Measurements from ENCODE around the gene PMS1. TPM values are rescaled to one million over a fixed set of nuclear protein-coding genes. Genes with fewer than 3 reads are reported as not detected.
"Not testable (repeated sequence)": the region's sequence is repeated elsewhere in the genome, so short reads cannot be mapped to it uniquely, and the experiment has no call there.

Gene PMS1
- polyA plus RNA-seq, 5 donors = 39.0 to 61.0 (median 44.8) TPM

DNA sequence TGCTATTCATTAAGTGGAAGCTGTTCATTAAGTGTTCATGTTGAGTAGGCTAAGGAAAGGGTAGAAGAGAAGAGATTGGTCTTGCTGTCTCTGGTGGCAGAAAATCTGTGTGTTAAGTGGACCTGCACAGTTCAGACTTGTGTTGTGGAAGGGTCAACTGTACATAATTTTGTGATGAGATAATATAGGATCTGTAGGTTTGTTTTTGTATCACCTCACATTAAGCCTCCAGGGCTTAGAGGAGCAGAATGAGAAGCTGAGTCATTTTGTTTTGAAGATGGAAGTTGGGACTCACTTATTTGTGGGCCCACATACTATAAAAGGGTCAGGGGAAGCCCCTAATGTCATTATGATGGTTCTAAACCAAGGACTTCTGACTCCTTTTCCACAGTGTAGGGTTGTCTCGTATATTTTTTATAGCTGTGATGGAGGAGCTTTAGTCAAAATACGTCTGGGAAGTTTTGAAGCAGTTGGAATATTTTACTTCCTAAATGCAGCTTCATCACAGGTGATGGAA lies 18.2 kb downstream of the PMS1 start:
- DNase-seq = no peak

DNA sequence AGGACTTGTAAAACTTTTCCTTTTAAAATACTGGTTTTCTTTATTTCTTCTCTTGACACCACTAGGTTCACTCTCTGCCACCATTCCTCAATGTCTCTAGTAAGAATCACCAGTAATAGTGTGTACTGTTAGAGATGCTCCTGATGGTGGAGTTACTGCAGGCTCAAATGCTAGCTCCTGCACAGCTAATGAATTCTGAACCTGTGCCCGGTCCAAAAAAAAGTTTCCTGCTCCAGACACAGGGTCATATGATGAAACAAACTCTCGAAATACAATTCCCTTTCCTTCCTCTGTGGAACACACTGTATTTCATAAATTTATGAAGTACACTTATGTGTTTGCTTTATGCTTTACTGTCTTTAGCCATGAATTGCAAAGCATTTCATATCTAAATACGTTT lies 19.2 kb downstream of the PMS1 start:
- DNase-seq = no peak

DNA sequence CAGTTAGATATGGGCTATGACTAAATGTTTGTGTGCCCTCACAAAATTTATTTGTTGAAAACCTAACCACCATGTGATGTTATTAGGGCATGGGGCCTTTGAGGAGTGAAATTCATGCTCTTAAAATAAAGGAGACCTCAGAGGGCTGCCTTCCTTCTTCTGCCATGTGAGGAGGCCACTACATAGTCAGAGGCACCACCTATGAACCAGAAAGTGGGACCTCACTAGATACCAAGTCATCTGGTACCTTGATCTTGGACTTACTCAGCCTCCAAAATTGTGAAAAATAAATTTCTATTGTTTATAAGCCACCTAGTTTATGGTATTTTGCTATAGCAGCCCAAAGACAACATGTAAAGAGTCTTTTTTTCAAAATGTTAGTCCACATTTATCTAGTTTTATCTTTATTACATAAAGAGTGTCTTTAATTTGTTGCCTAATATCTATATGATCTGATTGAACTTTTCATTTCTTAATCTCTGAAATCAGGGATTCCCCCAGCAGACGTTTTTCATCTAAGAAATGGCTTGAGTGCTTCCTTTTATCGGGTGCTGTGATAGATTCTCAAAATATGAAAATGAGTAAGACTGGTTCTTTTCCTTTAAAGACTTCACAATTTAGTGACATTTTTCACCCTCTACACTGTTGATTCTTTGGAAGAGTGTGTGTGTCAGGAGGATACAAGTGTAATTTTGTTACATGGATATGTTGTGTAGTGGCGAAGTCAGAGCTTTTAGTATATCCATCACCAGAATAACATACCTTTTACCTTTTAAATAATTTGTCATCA lies 34.2 kb downstream of the PMS1 start:
- no peak for DNase-seq

DNA sequence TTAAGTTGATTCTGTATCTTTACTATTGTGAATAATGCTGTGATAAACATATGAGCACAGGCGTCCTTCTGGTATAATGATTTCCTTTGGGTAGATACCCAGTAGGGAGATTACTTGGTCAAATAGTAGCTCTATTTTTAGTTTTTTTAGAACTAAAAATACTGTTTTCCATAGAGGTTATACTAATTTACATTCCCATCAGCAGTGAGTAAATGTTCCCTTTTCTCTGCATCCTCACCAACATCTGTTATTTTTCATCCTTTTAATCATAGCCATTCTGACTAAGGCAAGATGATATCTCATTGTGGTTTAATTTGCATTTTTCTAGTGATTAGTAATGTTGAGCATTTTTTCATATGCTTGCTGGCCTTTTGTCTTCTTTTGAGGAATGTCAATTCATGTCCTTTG lies 35.1 kb downstream of the PMS1 start:
- no peak for DNase-seq

DNA sequence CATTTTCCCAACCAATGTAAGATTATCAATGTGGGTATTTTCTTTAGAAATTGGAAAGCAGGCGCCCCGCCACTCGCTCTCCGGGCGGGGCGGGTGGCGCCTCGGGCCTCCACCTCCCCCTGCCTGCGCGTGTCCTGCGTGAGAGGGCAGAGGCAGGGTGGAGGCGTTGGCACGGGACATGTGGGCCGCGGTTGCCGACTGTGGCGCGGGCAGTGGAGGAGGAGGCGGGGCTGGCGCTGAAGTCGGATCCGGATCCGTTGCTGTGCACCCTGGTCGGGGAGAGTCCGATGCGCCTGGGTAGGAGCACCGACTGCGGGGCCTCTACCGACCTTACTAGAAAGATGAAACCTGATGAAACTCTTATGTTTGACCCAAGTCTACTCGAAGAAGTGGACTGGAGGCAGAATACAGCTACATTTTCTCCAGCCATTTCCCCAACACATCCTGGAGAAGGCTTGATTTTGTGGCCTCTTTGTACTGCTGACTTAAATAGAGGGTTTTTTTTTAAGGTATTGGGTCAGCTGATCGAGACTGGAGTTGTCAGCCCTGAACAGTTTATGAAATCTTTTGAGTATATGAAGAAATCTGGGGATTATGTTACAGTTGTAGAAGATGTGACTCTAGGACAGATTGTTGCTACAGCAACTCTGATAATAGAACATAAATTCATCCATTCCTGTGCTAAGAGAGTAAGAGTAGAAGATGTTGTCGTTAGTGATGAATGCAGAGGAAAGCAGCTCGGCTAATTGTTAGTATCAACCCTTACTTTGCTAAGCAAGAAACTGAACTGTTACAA lies 37.9 kb downstream of the PMS1 start:
- DNase-seq = no peak

DNA sequence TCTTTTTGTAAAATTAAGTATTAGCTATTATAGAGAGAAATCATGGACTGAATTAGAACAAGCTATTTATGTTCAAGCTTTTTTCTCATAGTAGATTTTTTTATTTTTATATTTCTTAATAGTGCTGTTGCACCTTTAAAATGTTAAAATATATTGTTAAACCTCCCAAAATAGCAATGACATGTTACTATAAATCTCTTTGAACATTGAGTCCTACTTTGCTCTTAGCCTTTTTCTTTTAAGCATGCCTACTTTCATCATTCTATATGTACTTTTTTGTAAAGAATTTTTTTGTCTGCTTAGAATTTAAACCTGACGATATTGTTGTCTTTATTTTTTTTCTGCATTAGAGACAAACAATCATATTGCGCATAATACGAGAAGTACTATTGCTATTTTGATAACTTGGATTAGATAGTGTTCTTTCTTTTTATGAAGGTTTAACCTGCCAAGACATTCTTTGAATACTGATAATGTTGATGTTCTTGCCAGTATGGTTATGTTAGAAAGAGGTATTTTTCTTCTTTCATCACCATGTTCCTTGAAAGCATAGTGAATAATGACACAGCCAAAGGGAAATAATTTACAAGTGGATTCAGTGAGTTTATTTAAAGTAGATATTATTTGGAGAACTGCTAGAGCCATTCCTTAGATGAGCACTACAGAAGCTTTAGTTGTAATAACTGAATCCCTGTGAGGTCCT lies 40.6 kb downstream of the PMS1 start:
- DNase-seq = no peak

DNA sequence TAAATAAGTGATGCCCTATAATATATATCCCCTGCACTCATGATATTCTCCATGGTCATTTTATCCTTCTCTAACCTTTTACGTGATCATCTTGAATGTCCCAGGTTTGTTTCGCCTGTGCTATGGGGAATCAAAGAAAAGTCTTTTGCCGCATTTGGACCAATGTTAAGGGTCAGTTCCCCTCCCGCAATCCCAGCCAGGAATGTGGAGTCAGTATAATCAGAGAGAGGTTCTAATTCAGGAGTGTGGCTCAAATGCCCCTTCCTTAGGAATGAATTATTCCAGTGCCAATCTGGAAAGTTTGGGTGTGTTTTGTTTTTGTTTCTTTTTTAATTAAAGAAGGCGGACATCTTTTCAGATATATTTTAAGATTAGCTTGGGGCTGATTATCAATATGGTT lies 41.8 kb downstream of the PMS1 start:
- no peak for DNase-seq

DNA sequence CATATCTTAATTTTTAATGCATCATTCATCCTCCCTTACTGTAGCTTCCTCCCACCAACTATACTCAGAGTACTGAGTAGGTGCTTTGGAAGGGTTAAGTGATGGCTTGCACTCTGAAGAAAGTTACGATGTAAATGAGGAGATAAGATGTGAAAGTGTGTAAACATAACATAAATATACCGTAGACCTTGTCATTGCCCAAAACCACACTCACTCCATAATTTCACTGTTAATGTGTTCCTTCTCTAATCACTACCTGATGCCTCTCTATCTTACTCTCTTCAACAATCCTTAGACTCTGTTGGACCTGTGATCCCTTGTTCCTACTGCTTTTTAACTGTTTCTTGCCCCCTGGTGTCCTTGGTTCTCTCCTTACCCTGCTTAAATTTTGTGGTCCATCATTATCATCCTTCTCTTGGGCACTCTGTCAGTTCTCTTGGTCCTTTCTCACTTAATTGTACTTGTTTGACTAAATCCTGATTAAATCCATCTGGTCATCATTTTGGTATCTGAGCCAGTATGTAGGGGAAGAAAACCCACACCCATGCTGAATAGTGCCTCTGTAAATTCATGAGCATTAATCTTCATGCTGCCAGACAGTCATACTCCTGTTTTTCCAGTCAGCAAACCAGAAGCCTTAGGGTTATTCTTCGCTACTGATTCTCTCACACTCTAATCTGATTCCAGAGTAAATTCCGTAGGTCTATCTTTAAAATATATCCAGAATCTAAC lies 45.0 kb downstream of the PMS1 start:
- DNase-seq = no peak

DNA sequence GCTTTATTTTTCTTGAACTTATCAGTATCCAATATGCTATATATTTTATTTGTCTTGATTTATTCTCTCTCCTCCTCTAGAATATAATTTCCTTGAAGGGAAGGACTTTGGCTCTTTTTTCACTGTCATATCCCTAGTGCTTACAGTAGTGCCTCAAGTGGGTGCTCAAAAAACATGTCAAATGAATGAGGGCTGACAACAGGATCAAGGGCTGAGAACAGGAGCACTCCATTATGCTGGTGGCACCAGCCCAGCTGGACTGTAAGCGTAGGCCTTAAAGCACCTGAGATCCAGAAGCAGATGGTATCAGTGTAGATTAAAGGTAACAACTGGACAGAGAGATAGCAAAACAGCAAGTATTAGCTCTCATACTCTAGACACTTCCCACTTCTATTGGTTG lies 46.3 kb downstream of the PMS1 start:
- DNase-seq = no peak

DNA sequence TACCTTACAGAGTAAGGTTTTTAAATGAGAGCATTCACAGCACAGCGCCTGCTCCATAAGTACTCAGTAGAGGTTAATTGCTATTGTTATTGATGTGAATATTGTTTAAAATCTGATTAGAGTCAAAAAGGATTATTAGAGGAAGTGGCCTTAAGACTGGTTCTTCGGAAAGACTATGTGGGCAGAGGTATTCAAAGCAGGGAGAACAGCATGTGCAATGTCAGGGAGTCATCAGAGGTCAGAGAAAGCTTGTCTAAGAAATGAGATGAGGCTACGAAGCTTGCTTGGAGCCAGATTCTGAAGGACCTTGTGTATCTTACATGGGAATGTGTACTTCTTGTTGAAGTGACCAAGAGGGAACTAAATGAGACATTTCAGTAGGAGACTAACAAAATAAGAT lies 49.8 kb downstream of the PMS1 start:
- no peak for DNase-seq

DNA sequence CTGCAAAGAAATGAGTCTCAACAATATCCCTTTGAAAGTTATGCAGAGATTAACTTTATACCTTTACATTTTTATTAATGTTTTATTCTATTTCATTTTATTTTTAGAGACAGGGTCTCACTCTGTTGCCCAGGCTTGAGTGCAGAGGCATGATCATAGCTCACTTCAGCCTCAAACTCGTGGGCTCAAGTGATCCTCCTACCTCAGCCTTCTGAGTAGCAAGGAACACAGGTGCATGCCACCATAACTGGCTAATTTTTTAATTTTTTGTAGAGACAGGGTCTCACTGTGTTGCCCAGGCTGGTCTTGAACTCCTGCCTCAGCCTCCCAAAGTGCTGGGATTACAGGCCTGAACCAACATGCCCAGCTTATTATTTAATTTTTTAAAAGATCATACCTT lies 50.4 kb downstream of the PMS1 start:
- not testable (repeated sequence) for DNase-seq

DNA sequence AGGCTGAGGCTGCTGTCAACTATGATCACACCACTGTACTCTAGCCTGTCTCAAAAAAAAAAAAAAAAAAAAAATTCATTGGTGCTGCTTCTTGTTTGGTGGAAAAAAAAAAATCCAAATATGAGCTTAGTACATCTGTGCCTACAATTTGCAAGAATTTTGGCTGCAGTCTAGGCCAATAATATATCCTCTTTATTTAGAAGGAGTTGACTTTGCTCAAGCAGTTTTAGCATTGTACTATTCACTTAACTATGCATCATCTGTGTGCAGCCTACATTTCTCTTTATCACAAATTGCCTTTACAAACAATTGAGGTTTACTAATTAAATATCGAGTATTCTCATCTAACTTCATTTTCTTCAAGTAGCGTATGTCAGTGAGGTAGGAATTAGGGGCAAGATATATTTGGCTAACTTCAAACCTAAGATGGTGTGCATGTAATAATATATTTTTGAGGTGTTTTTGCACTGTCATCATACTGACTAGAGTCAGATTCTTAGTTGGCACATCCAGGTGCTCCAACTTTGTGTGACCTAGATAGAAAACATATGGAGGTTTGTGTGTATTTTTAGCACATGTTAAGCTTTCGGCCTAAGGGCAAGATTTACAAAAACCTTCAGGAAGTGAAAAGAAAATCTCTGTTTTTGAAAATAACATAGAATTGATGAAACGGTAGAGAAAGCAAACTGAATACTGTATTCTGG lies 51.8 kb downstream of the PMS1 start:
- no peak for DNase-seq

DNA sequence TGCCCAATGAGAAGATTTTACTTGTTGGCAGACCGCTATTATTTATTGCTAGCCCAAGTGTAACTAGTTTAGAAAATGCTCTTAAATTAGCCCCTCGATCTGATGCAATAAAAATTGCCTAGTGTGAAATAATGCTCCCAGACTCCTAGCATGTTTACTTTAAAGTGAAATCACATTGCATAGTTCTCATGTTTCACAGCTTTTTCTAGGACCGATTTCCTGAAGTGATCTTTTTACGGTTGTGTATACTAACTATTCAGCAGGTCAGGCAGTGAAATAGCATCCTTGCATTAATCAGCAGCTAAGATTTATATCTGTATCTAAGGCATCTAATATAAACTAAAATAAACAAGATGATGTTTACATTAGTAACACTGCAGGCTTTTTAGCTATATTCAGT lies 52.4 kb downstream of the PMS1 start:
- peak in 1 of 2 donors; percentile 11 for DNase-seq

DNA sequence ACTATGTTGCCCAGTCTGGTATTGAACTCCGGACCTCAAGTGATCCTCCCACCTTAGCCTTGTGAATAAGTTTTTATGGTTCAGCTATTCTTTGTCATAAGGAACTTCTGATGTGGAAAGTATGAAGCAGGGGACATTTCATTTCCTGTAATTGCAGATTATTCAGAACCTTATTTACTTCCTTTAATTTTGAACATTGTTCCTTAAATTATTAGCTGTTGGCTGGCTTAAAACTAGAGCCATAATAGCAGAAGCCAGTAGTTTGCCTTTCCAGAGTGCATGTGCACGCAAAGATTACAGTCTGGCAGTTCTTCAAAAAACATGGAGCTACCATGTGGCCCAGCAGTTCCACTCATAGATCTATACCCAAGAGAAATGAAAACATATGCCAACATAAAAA lies 53.1 kb downstream of the PMS1 start:
- DNase-seq = no peak

DNA sequence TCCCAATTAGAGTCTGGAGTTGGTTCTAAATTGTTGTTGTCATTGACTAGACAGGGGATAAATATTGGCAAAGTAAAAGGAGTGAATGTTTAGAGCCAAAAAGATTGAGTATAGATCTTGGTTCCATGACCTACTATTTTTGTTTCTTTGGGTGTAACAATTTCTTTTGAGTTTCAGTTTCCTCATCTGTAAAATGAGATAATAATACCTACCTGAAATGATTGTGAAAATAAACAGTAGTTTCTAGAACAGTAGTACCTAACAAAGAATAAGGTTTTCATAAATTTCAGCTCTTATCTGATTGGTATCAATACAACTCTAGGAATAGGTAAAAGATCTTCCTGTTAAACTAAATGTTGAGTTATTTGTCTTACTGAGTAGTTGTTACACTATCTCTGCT lies 56.8 kb downstream of the PMS1 start:
- no peak for DNase-seq

DNA sequence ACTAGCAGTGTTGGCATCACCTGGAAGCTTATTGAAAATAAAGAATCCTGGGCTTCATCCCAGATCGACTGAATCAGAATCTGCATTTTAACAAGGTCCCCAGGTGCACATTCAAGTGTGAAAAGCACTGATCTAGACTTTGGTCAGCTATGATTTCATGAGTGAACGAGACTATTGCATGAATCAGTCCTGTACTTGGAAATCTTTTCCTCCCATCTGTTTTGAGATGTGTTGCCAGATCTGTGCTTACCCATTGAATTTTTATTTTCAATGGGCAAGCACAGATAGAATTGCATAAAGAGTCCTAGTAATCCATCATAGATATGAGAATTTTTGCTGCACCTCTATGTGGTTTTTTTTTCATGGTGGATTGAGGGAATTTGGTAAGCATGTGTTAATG lies 64.0 kb downstream of the PMS1 start:
- no peak for DNase-seq

DNA sequence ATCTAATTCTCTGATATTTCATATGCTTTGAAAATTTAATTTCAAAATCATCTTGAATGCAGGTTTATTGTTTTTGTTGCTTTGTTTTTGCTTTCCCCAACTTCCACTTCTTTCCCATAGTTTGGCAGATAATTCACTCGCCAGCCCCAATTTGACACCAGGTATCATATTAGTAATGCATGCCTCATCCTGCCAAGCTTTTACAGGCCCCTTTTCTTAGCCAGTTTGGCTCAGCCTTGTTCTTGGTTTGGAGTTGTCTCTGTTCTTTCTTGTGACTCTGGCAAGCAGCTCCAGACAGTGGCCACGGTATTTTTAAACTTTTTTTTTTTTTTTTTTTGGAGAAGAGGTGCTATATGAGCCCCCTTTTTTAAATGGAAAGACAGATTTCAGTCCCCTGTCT lies 65.3 kb downstream of the PMS1 start:
- no peak for DNase-seq

DNA sequence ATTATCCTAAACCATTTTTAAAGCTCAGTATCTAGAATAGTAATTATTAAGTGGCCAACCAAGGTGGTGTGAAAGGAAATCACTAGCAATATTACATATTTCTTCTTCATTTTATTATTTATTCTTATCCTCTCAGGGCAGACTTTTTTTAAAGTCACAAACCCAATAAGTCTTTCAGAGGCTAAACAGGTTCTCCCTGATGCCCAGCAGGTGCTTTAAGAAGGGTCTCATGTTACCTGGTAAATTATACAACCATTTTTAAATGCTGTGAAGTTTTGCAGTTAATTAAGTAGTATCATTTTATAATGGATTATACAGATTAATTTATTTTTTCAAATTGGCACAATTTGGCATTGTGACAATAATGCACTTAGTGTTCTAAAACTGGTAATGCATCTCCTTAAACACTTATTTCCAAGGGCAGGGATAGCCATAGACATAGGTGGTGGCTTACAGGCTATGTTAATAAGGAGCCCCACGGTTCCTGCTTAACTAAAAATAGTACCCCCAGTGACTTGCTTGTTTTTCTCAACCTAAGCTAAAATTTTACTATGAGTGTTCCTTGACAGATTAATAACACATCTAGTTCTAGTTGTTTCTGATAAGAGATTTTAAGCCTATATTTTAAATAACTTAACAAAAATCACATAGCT lies 67.0 kb downstream of the PMS1 start:
- DNase-seq = no peak

DNA sequence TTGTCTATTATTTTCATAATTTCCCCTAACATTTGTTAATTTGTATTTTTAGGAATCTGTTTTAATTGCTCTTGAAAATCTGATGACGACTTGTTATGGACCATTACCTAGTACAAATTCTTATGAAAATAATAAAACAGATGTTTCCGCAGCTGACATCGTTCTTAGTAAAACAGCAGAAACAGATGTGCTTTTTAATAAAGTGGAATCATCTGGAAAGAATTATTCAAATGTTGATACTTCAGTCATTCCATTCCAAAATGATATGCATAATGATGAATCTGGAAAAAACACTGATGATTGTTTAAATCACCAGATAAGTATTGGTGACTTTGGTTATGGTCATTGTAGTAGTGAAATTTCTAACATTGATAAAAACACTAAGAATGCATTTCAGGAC lies 69.9 kb downstream of the PMS1 start:
- DNase-seq = no peak

DNA sequence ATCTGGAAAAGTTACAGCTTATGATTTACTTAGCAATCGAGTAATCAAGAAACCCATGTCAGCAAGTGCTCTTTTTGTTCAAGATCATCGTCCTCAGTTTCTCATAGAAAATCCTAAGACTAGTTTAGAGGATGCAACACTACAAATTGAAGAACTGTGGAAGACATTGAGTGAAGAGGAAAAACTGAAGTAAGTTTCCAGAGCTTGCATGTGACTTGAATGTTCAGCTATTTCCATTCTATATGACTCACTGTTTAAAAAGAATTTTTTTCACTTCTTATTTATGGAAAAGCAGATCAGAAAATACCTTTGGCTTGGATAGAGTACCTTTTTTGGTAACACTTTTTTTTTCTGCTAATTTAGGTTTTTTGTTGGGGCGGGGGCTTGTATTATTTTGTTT lies 70.7 kb downstream of the PMS1 start:
- DNase-seq = no peak

DNA sequence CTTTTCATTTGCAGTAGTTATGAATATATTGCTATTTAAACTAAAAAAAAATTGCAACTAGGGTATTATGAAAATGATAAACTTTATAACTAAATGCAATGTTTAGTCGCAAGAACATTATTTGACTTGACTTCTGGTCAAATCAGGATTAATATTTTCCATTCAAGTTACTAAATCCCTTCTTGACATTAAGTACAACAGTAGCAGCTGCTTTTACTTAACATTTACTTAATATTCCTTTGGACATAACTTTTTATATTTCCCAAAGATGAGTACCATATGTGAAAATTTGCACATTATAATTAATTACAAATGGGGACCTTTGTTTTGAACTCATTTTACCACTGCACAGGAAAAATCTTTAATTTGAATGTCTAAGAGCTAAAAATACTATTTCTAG lies 74.0 kb downstream of the PMS1 start:
- no peak for DNase-seq

Measured in right lung (tissue), 5 donors.